ENCODE results near the gene CASP10. TPM values are rescaled to one million over a fixed set of nuclear protein-coding genes. Genes with fewer than 3 reads are reported as not detected.
"Not testable (repeated sequence)": the region's sequence is repeated elsewhere in the genome, so short reads cannot be mapped to it uniquely, and the experiment has no call there.

Gene CASP10
- total and polyA plus RNA-seq, 3 experiments from 2014 or later, result 6.7 to 8.1 (median 7.3) TPM

DNA sequence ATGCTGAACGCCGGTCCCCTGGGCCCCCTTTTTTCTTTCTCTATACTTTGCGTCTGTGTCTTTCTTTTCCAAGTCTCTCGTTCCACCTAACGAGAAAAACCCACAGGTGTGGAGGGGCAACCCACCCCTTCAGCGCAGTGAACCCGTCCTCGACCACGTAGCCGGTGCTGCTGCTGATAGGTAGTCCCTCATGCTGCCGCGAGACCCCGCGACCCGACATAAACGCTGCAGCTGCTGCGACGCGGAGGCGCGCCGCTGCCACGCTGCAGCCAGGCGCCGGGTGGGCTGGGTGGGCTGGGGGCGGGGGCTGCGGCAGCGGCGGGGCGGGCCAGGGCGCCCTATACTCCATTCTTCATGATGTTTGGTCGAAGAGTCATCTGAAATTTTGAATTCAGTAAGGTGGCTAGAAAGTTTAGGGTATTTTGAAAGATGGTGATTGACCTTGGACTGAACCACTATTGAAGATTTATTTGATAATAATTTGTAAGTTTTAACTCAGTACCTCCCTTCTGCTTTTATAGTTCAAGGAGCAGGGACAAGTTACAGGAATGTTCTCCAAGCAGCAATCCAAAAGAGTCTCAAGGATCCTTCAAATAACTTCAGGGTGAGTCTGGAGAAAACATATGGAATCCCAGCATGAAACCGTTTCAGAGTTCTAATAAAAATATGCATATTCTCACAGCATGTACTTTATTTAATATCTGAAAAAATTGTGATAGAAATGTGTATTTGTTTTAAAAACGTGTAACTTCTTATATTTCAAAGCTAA, 42.9 kb upstream of the CASP10 start:
- Mint-ChIP-seq H3K36me3 (peaks cover 13 to 89% (median 23%) of the 10 kb centered on the region in 3 donors), H3K4me1 (peaks cover 28 to 43% (median 32%) of the 10 kb centered on the region in 3 donors)
- POLR2A ChIA-PET, result no interaction called here

DNA sequence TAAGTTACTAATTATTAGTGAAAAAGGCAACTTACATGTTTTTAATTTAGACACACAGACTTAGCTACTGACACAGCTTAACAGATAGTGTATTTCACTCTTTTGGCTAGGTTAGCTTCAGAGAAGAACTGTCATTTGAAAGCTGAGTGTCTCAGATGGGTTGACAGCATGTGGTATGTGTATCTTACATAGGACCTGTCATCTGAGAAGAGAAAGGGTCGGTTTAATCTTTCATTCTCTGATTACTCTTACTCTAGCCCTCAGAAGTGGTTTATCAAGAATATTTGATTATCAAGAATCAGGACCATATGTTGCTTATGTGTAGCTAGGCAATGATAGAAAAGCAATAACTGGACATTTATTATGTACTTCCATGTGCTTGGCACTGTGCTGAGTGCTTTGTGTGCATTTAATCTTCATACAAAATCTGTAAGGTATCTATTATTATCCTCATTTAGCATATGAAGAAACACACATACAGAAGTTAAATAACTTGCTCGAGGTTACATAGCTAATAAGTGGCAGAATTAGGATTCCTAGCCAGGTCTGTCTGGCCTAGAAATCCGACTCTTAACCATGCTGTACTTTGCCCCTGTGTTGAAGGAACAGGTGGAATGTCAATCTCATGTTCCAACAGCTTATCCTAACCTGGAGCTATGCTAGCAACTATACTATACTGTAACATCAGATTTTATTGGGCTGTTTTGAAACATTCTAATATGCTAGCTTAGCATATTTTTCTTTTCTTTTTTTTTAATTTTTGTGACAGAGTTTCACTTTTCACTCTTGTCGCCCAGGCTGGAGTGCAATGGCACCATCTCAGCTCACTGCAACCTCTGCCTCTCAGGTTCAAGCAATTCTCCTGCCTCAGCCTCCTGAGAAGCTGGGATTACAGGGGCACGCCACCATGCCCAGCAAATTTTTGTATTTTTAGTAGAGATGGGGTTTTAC, 38.6 kb upstream of the CASP10 start:
- no peaks in the 10 kb centered on the region for H3K4me1 ChIP-seq (ENCODE audit: insufficient read depth, low read length)
- H3K4me3 ChIP-seq (ENCODE audit: low read length), result no peak overlapping the region
- peaks cover 15 to 38% (median 21%) of the 10 kb centered on the region in 3 donors for H3K4me1 Mint-ChIP-seq
- DNase-seq, result no peak
- H3K27ac ChIP-seq (ENCODE audit: low read depth, low read length), result no peak overlapping the region
- no peaks in the 10 kb centered on the region for H3K9me3 Mint-ChIP-seq
- no peaks in the 10 kb centered on the region for H3K27me3 Mint-ChIP-seq
- ChIA-PET POLR2A (interaction anchor here (0.6 to 2.2 kb wide), 3 partner anchors 12 to 1136 kb away, joined by 3 to 7 read pairs (median 5); no protein-coding TSS in a partner anchor), CTCF (interaction anchor here (1.2 to 6.5 kb wide), 6 partner anchors 9 to 75 kb away, joined by 3 to 41 read pairs (median 7); partner anchors contain the start of gene CFLAR)
- H3K9me3 ChIP-seq (ENCODE audit: low read length), result no peaks in the 10 kb centered on the region
- H3K36me3 ChIP-seq (ENCODE audit: insufficient read depth, low read length), result peaks cover 23% of the 10 kb centered on the region
- peak overlapping the region in 3 of 8 donors; percentile 6 to 64 (median 33) for H3K27ac Mint-ChIP-seq
- peaks cover 0 to 75% (median 18%) of the 10 kb centered on the region in 3 donors for H3K36me3 Mint-ChIP-seq
- H3K27me3 ChIP-seq (ENCODE audit: insufficient read depth, low read length, poor library complexity, severe bottlenecking), result no peaks in the 10 kb centered on the region
- no peak overlapping the region for H3K4me3 Mint-ChIP-seq

More for the DNA sequence above, 42.9 kb upstream of the CASP10 start:
- H3K4me1 ChIP-seq (ENCODE audit: insufficient read depth, low read length), result no peaks in the 10 kb centered on the region
- H3K27me3 ChIP-seq (ENCODE audit: insufficient read depth, low read length, poor library complexity, severe bottlenecking), result no peaks in the 10 kb centered on the region
- CTCF ChIA-PET, result no interaction called here
- Mint-ChIP-seq H3K4me3 (no peak overlapping the region), H3K27me3 (no peaks in the 10 kb centered on the region), H3K27ac (peak overlapping the region in 2 of 8 donors; percentile 29 to 71), H3K9me3 (no peaks in the 10 kb centered on the region)
- no peak overlapping the region for H3K27ac ChIP-seq (ENCODE audit: low read depth, low read length)
- H3K36me3 ChIP-seq (ENCODE audit: insufficient read depth, low read length), result peaks cover 56% of the 10 kb centered on the region
- H3K4me3 ChIP-seq (ENCODE audit: low read length), result no peak overlapping the region
- no peak for DNase-seq
- H3K9me3 ChIP-seq (ENCODE audit: low read length), result no peaks in the 10 kb centered on the region

DNA sequence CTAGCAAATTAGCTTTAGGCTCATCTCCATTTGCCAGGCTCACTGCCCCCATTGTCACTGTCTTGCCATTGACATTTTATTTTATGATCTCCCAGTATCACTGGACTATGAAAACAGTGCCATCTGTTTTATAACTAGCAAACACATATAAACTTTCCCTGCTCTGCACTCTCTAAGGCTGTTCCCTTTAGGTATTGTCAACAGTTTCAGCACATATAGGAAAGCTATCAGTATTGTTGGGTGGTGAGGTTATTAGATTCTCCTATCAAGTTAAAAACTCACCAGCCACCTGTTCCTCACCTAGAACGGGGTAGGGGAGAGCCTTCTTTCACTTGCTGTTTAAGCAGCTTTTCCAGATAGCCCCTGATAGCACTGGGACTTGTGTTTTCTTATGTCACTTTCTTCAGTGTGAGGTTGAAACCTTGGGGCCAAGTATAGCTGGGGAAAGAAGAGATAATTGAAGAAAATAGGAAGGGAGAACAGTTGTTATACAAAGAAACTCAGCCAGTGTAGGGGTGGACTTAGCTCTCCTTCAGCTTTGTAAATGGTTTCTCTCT, 34.4 kb upstream of the CASP10 start:
- no peak for DNase-seq
- Histone ChIP-seq H3K36me3 (ENCODE audit: insufficient read depth, low read length) (peaks cover 28% of the 10 kb centered on the region), H3K27ac (ENCODE audit: low read depth, low read length) (no peak overlapping the region), H3K4me1 (ENCODE audit: insufficient read depth, low read length) (peaks cover 12% of the 10 kb centered on the region), H3K4me3 (ENCODE audit: low read length) (no peak overlapping the region), H3K27me3 (ENCODE audit: insufficient read depth, low read length, poor library complexity, severe bottlenecking) (no peaks in the 10 kb centered on the region), H3K9me3 (ENCODE audit: low read length) (no peaks in the 10 kb centered on the region)
- Mint-ChIP-seq H3K36me3 (peaks cover 4 to 75% (median 30%) of the 10 kb centered on the region in 3 donors), H3K27me3 (no peaks in the 10 kb centered on the region), H3K9me3 (no peaks in the 10 kb centered on the region), H3K4me1 (peaks cover 35 to 61% (median 48%) of the 10 kb centered on the region in 3 donors), H3K4me3 (peak overlapping the region in 1 of 7 donors; percentile 17), H3K27ac (peak overlapping the region in 7 of 8 donors; percentile 29 to 87 (median 78))
- POLR2A ChIA-PET, result no interaction called here
- CTCF ChIA-PET, result interaction anchor here (1.1 to 3.5 kb wide), 3 partner anchors 10 to 84 kb away, joined by 4 to 13 read pairs (median 9); no protein-coding TSS in a partner anchor

DNA sequence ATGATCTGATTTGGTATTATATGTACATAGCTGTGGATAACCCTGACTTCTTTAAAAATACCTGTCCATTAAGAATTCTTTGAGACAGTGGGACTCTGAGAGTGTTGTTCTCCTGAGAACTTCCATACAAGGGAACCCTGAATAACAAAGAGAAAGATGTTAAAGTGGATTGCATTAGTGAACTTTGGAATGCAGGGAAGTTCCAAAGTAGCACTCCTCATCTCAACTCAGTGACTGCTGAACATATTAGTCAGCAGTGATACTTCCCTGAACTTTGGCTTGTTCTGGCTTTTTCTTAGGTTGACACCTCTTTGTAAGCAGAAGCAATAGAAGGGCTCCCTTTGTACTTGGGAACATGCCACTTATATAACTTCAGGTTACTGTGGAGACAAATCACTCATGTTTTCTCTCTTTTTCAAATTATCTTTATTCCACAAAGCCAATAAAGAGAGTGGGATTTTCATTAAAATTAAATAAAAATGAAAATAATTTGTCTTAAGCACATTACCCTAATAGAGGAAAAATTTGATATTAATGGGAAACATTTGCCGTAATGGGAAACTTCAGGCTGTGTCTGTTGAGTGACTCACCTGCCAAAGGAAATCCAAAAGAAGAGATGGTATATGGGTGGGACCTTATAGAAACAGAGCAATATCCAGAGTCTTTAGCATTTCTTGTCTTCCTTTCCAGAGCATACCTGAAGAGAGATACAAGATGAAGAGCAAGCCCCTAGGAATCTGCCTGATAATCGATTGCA, 33.7 kb upstream of the CASP10 start:
- Histone ChIP-seq H3K4me1 (ENCODE audit: insufficient read depth, low read length) (peaks cover 12% of the 10 kb centered on the region), H3K27ac (ENCODE audit: low read depth, low read length) (no peak overlapping the region), H3K9me3 (ENCODE audit: low read length) (no peaks in the 10 kb centered on the region), H3K36me3 (ENCODE audit: insufficient read depth, low read length) (peaks cover 26% of the 10 kb centered on the region), H3K27me3 (ENCODE audit: insufficient read depth, low read length, poor library complexity, severe bottlenecking) (no peaks in the 10 kb centered on the region), H3K4me3 (ENCODE audit: low read length) (no peak overlapping the region)
- peaks cover 4 to 74% (median 30%) of the 10 kb centered on the region in 3 donors for H3K36me3 Mint-ChIP-seq
- ChIA-PET POLR2A (no interaction called here), CTCF (interaction anchor here (1.1 to 3.5 kb wide), 3 partner anchors 9 to 83 kb away, joined by 4 to 13 read pairs (median 9); no protein-coding TSS in a partner anchor)
- peak overlapping the region; percentile 29 to 96 (median 80) for H3K27ac Mint-ChIP-seq
- H3K27me3 Mint-ChIP-seq, result no peaks in the 10 kb centered on the region
- no peaks in the 10 kb centered on the region for H3K9me3 Mint-ChIP-seq
- H3K4me1 Mint-ChIP-seq, result peaks cover 35 to 59% (median 50%) of the 10 kb centered on the region in 3 donors
- no peak for DNase-seq
- peak overlapping the region in 1 of 7 donors; percentile 32 for H3K4me3 Mint-ChIP-seq

DNA sequence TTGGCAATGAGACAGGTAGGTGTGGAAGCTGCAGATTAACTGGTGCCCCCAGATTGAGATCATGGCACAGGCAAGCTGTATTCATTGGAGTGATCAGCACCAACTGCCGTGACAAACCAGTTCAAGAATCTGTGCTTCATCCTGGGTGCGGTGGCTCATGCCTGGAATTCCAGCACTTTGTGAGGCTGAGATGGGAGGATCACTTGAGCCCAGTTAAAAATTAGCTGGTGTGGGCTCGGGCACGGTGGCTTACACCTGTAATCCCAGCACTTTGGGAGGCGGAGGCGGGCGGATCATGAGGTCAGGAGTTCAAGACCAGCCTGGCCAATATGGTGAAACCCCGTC, 33.1 kb upstream of the CASP10 start:
- peak overlapping the region; percentile 29 to 96 (median 74) for H3K27ac Mint-ChIP-seq
- Histone ChIP-seq H3K36me3 (ENCODE audit: insufficient read depth, low read length) (peaks cover 22% of the 10 kb centered on the region), H3K4me1 (ENCODE audit: insufficient read depth, low read length) (peaks cover 12% of the 10 kb centered on the region)
- ChIA-PET POLR2A (interaction anchor here (0.6 to 0.9 kb wide), 3 partner anchors 19 to 101 kb away, joined by 3 to 9 read pairs (median 4); no protein-coding TSS in a partner anchor), CTCF (interaction anchor here (1.6 to 3.5 kb wide), 2 partner anchors 9 to 32 kb away, joined by 9 to 13 read pairs; no protein-coding TSS in a partner anchor)
- not testable (repeated sequence) for H3K4me3 Mint-ChIP-seq; H3K4me3 ChIP-seq (ENCODE audit: low read length); H3K27me3 Mint-ChIP-seq; H3K9me3 Mint-ChIP-seq; H3K27me3 ChIP-seq (ENCODE audit: insufficient read depth, low read length, poor library complexity, severe bottlenecking); H3K9me3 ChIP-seq (ENCODE audit: low read length); DNase-seq; H3K27ac ChIP-seq (ENCODE audit: low read depth, low read length)
- peaks cover 39 to 62% (median 55%) of the 10 kb centered on the region in 3 donors for H3K4me1 Mint-ChIP-seq
- peaks cover 4 to 76% (median 34%) of the 10 kb centered on the region in 3 donors for H3K36me3 Mint-ChIP-seq

DNA sequence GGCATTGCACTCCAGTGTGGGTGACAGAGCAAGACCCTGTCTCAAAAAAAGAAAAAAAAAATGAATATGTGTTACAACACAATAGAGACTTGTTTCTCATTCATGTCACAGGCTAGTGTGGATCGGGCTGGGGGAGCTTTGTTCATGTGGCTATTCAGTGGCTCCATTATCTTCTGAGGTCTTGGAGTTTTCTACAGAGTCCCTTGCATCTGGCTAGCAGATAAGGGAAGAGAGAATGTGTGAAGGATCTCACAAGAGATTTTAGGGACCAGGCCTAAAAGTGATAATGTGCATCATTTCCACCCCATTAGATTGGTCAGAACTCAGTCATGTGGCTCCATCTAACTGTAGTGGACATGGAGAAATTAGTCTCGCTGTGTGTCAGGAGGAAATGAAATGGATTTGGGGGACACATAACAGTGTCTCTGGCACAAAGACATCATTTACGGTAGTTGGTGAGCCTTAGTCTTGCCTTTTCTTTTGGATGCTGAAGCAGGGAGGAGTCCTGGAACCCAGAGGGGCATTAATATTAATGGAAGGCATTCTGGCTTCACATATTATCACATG, 32.4 kb upstream of the CASP10 start:
- H3K27ac ChIP-seq (ENCODE audit: low read depth, low read length), result peak overlapping the region; percentile 38
- ChIA-PET POLR2A (interaction anchor here (0.6 to 0.9 kb wide), 4 partner anchors 19 to 102 kb away, joined by 3 to 9 read pairs (median 4); no protein-coding TSS in a partner anchor), CTCF (interaction anchor here (0.6 to 3.5 kb wide), 4 partner anchors 20 to 82 kb away, joined by 3 to 13 read pairs (median 5); no protein-coding TSS in a partner anchor)
- H3K27ac Mint-ChIP-seq, result peak overlapping the region; percentile 76 to 96 (median 90)
- H3K9me3 ChIP-seq (ENCODE audit: low read length), result no peaks in the 10 kb centered on the region
- H3K9me3 Mint-ChIP-seq, result no peaks in the 10 kb centered on the region
- H3K36me3 Mint-ChIP-seq, result peaks cover 4 to 78% (median 32%) of the 10 kb centered on the region in 3 donors
- no peak overlapping the region for H3K4me3 ChIP-seq (ENCODE audit: low read length)
- peak overlapping the region in 2 of 7 donors; percentile 29 to 65 for H3K4me3 Mint-ChIP-seq
- peaks cover 12% of the 10 kb centered on the region for H3K4me1 ChIP-seq (ENCODE audit: insufficient read depth, low read length)
- no peak for DNase-seq
- H3K36me3 ChIP-seq (ENCODE audit: insufficient read depth, low read length), result peaks cover 23% of the 10 kb centered on the region
- no peaks in the 10 kb centered on the region for H3K27me3 Mint-ChIP-seq
- peaks cover 38 to 62% (median 55%) of the 10 kb centered on the region in 3 donors for H3K4me1 Mint-ChIP-seq
- H3K27me3 ChIP-seq (ENCODE audit: insufficient read depth, low read length, poor library complexity, severe bottlenecking), result no peaks in the 10 kb centered on the region

All from CD8-positive, alpha-beta memory T cell (primary cell).